HG03342 (cell line): ENCODE data around the gene P2RX1.

Source experiments
- ATAC-seq: cut with Tn5 transposase; IDR thresholded peaks from one replicate; pipeline ENCODE4 v1.9.1; 2021; ENCODE audit warnings: mild to moderate bottlenecking, moderate library complexity; ENCODE audit not compliant: unreplicated experiment

The P2RX1 gene

DNA sequence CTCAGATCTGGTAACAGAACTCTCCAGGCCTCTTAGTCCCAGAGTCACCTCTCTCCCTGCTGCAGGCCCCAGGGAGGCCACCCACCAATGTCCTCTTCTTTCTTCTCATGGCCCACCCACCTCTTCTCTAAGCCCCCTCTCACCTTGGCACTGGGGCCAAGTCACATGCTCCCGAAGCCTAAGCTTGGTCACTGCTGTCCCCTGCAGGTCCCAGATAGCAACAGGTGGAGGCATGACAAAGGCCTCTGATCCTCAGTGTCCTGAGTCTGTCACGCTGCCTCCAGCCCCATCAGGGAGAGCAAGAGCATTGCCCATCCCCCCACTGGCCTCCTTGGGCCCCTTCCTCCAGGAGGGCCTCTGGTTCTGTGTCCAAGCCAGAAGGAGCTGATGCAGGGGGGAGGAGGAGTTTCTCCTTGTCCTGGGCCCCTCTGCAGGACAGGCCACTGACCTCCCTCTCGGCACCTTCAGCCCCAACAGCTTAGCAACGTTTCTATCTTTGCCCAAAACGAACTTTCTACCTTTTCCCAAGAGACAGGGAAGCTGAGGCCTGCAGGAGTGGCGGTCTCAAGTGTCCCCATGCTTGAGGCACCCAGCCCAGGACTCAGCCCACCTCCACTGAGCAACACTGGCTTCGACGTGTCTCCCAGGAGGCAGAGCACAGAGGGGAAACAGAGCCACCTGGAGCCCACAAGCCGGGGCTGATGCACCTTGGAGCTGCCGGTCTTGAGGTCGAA lies 8.6 kb downstream of the P2RX1 start:
- no peak for ATAC-seq

DNA sequence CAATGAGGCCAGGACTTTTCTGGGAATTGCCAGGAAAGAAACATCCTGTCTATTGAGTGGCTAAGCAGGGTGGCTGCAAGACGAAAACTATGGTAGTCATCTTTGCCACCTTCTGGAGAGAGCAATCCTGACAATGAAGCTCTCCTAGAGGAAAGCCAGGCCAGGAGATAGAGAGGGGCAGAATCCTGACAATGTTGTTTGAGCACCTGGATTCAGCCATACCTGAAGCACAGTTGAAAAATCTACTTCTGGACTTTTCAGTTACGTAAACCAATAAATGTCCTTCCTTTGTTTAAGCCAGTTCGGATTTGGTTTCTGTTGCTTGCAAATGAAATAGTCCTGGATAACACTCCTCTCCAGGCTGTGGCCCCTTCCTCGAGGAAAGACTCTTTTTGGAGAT lies 9.4 kb downstream of the P2RX1 start:
- ATAC-seq: no peak

DNA sequence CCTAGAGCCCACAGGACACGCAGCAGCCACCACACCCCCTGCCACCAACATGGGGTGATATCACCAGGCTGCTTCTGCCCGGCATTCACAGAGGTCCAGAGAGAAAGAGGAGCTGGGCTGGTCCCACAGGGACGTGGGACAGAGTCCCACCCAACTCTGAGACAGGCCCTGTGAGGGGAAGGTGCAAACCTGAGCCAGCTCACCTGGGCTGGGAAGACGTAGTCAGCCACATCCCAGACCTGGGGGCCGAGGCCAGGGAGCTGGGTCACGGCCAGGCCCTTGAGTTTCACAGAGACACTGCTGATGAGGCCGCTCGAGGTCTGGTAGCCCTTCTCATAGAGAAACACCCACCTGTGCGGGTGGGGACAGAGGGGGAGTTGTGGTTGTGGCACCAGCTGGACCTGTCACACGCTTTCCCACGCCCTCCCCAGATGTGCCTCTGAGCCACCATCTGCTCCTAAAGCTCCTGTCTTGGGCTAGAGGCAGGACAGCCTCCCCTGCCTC lies 11.2 kb downstream of the P2RX1 start:
- peak; percentile 44 for ATAC-seq

DNA sequence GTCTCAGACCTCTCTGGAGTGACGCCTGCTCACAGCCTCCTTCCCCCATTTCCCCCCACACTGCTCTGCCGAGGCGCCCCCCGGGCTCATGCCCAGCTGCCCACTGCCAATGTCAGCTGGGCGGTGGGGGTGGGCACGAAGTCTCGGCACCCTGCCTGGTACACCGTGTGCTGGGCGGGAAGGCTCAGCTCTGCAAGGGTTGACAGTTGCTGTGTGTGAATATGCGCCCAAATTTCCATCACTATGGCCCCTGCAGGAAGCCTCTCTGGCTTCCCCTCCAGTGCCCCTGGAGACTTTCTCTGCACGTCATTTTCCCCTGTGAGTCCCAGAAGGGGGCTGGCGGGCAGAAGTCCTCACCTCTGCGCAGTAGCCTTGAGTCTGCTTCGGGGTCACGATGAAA lies 11.8 kb downstream of the P2RX1 start:
- no peak for ATAC-seq

DNA sequence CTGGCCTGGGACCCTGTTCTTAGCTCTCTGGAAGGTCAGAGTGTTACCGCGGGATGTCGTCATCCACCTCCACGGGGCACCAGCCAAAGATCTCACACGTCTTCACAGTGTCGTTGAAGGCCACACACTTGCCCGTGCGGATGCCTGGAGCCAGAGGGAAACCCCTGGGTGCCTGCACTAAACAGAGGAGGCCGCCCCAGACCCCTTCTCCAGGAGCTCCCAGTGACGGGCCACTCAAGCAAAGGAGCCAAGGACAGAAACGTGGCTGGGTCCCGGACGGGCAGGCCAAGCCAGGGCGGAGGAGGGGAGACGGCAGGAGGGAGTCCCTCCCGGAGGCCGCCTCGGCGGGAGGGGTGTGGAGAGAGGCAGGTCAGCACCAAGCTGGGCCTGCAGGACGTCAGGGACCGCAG lies 12.4 kb downstream of the P2RX1 start:
- no peak for ATAC-seq

DNA sequence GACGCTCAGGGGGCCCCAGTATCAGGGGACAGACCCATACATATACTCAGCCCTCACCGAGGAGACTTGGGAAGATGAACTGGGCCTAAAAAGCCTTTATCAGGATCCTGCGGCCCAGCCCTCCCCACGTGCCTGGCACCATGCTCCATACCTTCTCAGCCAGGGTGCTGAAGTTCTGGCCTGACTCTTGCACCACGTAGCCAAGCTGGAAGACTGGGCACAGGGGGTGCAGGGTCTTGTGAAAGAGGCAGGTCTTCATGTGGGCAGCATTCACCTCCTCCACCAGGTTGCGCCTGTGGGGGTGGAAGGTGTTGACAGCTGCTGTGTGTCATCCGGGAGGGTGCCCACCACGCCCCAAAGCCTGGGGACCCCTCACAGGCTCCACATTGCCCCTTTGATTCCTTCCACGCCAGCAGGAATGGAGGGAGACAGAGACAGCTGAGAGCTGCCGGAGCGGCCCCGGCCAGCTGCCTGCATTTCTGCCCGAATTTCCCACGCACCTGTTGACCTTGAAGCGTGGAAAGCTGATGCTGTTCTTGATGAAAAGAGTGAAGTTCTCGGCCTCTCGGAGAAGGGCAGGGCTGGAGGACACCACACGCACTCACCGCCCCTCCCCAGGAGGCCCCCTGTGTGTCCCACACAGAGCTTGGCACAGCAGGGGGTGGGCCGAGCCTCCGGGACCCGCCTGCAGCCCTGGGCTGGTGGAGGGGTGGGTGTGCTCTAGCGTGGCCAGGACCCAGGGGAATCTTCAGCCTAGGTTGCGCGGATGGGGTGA lies 13.0 kb downstream of the P2RX1 start:
- ATAC-seq: no peak

DNA sequence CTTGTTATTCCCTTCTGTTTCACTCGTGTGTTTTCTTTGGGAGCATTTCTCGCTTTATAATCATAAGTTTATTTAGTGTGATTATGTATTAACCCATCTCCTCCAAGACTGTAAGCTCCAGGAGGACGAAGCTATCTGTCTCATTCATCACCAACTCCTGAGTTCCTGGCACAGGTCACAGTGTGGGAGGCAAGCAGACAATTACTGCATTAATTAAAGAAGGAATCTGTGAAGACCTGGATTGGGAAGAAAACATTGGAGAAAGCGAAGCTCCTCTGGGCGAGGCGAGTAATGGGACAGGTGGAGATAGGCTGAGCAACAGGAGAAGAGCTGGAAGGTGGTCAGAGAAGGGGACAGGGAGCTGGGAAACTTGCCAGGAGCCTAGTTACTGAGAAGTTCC lies 15.6 kb downstream of the P2RX1 start:
- ATAC-seq: no peak

DNA sequence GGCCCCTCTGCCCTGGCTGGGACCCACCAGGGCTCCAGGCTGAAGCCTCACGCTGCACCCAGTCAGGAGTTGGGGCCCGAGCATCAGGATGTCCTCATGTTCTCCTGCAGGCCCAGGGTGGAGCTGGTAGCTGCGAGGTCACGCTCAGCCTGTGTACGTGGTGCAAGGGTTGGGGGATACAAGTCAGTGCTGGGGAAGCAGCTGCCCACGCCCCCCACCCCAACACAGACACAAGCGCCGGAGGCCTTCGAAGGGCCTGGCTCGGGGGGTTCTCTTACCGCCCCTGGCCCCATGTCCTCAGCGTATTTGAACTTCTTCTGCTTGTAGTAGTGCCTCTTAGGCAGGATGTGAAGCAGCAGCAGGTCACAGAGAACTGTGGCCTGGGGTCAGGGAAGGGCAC lies 18.5 kb downstream of the P2RX1 start:
- no peak for ATAC-seq

DNA sequence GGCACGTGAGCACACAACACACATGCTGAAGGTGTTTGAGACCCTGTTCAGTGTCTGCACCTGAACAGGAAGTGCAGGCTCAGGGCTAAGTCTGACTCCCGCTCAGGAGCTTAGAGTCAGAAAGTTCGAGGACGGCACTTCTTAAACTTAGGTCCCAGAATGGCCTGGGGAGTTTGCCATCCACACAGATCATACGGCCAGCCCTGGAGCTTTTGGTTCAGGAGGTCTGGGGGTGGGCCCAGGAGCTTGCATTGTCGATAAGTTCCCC lies 19.4 kb downstream of the P2RX1 start:
- ATAC-seq: no peak

DNA sequence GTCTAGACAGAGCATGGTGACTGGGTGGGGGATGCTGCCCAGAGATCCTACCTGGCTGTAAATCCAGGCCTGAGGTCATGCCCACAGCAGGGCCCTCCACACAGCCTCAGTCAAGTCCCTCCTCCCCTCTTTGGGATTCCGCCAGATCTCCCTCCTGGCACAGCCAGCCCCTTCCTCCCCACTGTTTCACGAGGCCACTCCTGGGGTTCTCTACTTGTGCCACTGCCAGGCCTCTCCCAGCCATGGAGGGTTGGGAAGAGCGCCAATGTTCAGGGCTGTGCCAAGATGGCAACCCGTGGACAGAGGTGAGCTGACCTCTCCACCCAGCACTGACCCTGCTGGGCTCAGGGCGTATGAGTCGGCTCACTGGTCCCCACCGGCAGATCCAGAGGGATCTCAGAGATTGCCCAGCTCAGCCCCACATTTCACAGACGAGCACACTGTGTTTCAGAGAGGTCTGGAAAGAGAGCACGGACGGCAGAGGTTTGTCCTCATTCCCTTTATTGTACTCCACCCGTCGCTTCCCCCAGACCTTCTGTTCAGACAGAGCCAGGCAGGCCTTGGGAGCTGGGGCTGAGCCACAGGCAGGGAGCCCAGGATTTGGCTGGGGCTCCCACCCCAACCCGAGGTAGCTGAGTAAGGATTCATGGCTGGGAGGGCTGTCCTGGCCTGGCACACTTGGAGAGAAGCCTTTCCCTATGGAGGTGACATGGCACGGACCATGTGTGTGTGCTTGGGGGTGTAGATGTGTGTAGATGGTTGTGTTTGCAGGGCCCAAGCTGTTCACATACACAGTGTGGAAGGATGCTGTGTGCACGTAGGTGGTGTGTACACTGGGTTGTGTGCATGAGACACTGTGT lies 19.9 kb downstream of the P2RX1 start:
- ATAC-seq: no peak

DNA sequence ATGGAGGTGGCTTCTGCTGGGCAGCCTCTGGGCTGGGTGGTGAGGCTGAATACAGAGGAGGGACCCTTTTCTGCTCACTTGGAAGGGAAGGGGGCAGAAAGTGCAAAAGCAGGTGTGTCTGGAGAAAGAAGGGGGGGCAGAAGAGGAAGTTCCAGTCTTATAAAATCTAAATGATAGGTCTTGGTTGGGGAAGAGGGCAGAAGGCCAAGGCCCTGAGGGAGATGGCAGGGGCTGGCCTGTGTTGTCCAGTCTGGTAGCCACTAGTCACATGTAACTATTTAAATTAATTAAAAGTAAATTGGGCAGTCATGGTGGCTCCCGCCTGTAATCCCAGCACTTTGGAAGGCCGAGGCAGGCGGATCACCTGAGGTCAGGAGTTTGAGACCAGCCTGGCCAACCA lies 20.9 kb downstream of the P2RX1 start:
- ATAC-seq: no peak

DNA sequence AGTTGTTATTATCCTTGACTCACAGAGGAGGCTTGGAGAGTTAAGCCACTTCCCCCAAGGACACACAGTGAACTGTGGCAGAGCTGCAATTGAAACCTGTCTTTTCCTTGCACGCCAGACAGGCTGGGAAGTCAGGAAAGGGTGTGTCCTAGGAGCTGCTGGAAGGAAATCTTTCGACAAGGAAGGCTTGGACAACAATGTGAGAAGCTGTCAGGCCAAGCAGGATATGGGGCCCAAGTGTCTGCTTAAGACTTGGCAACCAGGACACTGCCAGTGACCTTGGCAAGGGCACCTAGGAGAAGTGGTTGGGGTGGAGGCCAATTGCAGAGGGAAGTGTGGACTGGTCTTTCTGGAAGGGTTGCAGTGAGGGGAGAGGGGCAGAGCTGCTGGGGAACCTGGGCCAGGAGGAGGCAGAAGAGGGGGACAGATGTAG lies 21.3 kb downstream of the P2RX1 start:
- no peak for ATAC-seq

DNA sequence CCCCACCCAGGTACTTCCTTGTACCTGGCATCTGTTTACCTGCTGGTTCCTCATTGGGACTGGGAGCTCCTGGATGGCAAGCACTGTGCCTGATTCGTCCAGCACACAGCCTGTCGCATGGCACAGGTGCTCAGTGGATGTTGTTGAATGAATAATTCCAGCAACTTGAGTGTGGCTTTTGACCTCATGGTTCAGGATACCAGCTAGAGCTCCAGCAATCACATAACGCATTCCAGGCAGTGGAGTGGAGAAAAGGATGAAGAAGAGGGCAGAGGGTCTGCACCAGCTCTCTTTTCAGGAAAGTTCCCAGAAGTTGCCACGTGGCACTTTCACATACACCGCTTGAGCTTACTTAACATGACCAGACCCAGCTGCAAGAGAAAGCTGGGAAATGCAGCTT lies 22.1 kb downstream of the P2RX1 start:
- ATAC-seq: no peak

DNA sequence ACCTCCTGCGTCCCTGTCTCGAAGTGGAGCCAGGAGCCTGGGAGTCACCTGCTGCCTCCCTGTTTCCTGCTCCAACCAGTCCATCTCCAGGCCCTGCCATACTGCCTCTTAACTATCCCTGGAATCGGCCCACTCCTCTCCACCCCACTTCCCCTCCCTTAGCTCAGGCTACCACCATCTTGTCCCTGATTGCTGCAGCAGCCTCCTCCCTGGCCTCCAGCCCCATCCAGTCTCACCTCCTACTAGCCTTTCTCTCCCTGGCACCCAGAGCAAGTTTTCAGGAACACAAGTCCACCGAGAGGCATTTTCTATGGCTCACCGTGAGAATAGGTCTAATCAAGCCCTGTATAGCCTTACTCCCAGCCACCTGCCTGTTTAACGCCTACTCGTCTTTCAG lies 22.5 kb downstream of the P2RX1 start:
- ATAC-seq: no peak

DNA sequence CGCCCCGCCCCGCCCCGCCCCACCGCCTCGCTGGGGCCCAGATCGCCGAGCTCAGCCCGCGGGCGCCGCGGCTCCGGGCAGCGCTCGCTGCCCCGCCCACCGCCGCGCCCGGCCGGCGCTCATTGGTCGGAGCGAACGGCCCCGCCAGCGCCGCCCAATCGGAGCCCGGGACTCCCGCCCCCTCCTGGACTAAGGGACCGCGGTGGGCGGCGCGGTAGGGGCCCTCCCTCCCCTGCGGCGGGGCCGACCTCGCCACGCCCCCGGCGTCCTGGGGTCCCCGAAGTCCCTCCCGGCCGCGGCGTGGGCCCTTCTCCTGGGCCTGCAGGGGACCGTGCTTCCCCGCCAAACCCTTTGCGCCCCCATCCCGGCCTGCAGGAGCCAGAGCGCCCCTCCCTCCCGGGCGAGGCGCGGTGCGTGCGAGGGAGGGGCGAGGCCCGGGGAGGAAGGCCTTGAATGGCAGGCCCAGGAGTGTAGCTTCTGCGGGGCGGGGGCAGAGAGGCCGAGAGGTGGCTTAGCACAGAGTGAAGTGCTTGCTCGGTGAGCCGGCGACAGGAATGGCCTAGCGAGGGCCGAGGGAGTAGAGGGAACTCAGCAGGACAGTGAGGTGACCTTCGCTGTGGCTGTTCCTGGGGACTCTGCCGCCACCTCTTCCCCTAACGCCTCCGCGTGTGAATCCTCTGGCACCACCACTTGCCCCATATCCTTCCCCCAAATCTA lies 23.1 kb downstream of the P2RX1 start, which contains the start of gene CAMKK1:
Gene CAMKK1 (minus strand): TSS at position 51 of the 717 bp plus-strand sequence. CDS start 7,366 bp downstream, outside the sequence.
- ATAC-seq: peak; percentile 83

DNA sequence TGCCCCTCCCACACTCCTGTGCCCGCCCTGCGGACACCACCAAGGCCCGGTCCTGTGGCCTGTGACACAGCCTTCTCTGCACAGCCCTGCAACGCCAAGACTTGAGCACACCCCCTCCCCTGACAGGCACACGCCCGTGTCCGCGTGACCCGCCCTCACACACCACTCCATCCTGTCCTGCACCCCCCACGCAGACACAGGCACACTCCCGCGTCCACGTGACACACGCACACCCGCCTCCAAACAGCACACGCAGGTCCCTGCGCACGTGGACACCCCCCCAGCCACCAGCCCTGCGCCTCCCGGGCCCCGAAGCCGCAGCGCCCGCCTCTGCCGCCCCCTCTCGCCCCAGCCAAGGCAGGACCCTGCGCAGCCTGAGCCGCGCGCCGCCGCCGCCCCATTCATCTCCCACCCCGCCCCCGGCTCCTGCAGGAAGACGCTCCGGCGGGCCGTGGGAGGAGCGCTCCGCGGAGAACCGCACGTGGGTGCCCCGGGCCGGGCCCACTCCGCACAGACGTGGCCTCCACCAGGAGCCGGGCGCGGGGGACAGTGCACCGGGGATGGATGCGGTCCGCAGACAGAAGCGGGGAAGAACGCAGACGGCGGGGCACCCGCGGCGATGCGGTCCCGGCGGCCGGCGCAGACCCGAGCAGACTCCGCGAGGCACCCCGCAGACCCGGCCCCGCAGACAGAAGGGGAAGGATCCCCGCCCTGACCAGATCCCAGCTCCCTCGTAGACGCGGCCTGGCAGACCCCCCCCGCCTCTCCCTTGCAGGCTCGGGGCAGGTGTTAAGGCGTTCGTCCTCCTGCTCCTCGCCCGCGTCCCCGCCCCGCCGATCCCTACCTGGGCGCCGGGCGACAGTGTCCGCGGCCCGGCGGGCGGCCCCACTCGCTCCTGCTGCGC lies 23.9 kb downstream of the P2RX1 start:
- ATAC-seq: peak; percentile 15

DNA sequence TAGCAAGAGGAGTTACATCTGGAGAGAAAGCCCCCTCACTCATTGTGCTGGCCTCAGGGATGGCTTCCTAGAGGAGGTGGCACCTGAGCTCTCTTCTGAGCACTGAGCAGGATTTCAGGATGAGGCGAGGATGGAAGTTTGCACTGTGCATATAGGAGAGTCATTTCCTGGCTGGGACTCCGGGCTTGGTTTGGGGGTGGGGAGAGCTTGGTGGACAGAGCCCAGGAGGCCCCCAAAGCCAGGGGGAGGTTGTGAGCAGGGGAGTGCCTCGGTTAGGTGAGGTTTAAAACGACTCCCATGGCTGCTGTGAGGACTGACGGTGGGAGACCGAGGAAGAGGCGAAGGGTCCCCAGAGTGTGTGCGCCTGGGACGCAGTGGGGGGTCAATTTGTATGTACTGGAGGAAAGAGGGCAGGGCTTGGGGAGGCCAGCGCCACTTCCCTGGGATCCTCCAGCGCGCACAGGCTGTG lies 24.6 kb downstream of the P2RX1 start:
- ATAC-seq: no peak

DNA sequence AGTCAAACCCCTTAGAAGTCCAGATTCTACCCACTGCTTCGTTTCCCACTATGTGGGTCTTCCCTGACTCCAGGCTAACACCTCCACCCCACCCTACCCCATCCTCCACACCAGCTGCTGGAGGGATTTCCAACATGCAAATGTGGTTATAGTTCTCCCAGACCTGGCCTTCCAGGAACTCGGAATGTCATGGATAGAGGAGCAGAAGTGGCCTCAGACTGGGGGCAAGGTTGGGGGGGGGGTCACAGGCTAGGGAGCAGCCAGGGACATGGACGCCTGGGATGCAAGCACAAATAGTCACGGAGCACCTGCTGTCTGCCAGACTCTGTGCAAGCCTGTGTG lies 25.4 kb downstream of the P2RX1 start:
- ATAC-seq: no peak

DNA sequence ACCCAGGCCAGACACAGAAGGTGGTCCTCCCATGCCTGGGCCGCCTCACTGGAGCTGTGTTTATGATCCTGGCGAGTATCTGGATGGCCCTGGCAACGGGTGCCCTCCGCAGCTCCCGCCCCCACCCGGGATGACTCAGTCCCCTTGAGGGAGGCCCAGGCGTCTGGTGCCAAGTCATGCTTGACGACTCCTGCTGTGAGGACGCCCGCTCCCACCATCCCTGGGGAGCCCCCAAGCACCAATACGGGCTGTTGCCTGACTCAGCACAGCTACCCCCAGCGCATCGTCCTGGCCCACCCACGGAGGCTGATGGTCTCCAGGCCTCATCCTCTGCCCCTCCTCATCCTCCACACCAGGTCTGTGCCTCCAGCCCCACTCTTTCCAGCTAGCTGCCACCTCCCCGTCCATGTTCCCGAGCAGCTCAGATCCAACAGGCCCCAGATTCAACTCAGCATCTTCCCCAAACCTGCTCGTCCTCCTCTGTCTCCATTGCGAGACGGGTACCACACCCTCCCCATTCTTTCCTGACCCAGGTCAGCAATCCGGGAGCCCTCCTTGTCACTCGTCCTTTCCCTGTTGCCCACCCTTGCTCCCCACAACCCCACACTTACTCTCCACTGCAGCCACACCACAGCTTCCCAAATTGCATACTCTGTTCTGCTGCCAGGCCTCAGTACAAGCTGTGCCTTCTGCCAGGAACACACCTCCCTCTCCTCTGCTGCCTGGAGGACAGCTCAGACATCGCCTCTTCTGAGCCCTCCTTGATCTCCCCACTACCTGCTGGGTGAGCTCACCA lies 26.0 kb downstream of the P2RX1 start:
- ATAC-seq: no peak
